ENCODE data around the gene COL18A1. TPM values are rescaled to one million over a fixed set of nuclear protein-coding genes. Genes with fewer than 3 reads are reported as not detected.
"Not testable (repeated sequence)": the region's sequence is repeated elsewhere in the genome, so short reads cannot be mapped to it uniquely, and the experiment has no call there.

Gene COL18A1
- total RNA-seq, 1 donor from 2014 or later, result 1,391 TPM

- no peak for DNase-seq (ENCODE audit: extremely low read depth, low read depth, low spot score)
Measured at GRCh38 chr21:45550522-45551210, 145.7 kb downstream of the COL18A1 start.

- DNase-seq (ENCODE audit: extremely low read depth, low read depth, low spot score), result peak; percentile 85
Measured at GRCh38 chr21:45551316-45551715, 146.4 kb downstream of the COL18A1 start.

DNA sequence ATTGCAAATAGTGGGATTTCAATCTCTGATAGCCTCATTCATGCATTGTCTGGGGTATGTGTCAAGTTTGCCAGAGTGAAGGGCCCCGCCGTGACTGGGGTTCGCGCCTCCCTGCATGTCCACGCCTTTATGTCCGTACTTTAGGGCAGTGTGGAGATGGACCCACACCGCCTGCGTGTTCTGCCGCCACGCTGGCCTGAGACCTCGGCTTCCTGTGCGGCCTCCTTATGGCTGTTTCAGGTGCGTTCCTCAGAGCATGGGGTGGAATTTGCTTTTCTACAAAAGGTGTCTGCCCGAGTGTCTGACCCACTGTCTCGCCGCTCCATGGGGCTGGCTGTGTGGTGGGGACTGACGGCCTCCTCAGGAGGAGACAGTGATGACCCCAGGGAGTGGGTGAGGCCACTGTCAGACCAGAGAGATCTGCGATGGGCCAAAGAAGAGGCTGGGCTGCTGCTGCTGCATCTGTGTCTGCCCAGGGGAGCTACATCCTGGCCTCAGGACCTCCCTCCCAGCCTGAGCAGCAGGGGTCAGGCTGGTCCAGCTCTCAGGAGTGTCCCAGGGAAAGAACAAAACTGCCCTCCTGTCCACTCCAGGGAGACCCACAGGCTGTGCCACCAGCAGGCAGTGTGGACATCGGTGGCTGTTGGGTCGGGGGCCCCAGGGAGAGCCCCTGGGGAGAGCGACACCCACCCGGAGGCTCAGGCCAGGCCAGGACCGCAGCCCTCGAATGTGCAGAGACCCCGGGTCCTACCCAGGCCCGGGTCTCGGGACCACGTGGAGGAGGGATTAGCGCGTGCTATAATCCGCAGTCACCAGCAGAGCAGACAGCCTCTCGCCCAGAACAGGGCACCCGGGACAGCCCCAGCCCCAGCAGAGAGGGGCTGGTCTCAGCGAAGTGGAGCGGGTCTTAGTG, 147.1 kb downstream of the COL18A1 start:
- no peak for DNase-seq (ENCODE audit: extremely low read depth, low read depth, low spot score)

GRCh38 chr21:45552696-45553391, 147.9 kb downstream of the COL18A1 start:
- no peak for DNase-seq (ENCODE audit: extremely low read depth, low read depth, low spot score)

DNA sequence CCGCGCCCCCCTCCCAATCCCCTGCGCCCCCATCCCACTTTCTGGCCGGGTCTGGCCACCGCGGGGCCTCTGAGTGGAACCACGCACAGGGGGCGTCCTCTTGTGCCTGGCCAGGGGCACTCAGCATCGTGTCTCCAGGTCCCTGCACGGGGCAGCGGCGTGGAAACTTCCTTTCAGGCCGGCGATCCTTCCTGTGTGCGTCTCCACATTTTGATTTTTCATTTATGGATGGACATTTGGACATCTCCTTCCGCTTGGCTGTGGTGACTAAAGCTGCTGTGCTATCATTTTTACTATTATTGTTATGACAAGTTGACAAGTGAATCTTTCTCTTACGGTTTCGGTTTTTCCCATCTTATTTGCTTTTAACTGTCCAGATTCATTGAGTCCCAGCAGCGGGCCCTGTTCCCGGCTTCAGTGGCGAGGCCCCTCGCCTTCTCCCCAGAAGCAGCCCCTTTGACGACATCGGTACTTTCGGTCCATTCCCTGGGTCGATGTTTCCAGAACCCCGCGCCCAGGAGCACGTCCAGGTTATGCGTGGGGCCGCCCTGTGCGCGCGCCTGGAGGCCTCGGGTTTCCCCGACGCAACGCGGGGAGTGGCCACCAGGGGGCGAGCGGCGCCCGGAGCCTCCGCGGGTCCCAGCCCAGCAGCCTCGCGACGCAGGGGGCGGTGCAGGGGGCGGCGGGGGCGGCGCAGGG, 149.7 kb downstream of the COL18A1 start:
- DNase-seq (ENCODE audit: extremely low read depth, low read depth, low spot score), result no peak

DNA sequence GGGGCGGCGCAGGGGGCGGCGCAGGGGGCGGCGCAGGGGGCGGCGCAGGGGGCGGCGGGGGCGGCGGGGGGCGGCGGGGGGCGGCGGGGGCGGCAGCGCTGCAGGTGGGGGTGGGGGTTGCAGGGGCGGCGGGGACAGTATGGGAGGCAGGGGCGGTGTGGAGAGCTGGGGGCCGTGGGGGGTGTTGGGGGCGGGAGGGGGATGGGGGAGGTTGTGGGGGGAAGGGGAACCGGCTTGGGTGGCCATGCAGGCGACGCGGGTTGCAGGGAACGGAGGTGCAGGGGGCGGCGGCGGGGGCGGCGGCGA, 150.2 kb downstream of the COL18A1 start:
- no peak for DNase-seq (ENCODE audit: extremely low read depth, low read depth, low spot score)

GRCh38 chr21:45555557-45556301, 150.8 kb downstream of the COL18A1 start:
- no peak for DNase-seq (ENCODE audit: extremely low read depth, low read depth, low spot score)

DNA sequence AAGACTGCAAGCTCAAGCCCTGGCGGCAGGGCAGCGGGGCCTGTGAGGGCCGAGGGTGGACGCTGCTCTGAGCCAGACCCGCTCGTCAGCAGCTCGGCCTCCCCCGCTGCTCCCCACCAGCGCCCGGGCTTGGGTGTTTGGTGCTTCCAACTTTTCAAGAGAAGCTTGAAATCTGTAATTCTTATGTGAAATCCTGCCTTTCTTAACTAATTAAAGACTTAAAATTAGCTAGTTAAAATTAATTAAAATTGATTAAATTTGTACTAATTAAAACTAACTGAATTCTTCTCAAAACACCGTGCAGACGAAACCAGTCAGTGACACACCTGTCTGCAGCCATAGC, 151.3 kb downstream of the COL18A1 start:
- no peak for DNase-seq (ENCODE audit: extremely low read depth, low read depth, low spot score)

DNA sequence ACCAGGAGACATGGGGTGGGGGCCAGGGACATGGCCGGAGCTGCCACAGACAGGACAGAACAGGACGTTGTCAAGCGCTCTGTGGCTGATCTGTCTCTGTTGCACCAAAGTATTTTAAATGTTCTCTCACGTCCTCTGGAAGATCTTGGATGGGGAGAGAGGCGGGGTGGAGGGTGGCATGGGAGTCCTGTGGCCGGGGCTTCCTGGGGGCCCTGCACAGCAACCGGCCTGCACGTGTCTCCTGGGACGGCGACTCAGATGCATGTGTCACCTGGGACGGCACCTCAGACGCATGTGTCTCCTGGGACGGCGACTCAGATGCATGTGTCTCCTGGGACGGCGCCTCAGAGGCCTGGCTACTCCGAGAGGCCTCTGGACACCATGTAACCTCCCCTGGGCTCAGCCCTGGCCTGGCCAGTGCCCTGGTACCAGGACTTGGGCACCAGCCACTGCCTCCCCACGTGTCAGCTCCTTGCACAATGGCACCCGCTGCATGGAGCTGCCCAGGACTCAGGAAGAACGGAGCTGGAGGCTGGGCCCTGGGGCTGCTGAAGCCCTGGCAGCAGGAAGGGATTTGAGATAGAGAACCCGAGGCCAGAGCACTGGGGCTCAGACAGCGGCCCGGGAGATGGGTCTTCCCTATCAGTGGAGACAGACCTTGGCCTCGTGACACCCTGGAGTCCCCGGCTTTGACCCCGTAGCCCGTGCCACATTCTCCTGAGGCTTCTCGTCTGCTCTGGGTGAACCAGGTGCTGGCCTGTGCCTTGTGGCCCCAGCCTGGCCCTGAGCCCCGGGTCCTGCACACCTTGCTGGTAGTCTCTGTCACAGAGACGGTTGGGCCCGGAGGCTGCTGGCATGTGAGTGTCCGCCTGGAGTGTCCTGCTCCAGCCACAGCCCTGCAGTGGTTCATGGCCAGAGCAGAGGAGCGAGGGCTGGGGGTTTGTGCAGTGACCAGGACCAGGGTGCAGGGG, 152.0 kb downstream of the COL18A1 start:
- DNase-seq (ENCODE audit: extremely low read depth, low read depth, low spot score), result no peak

DNA sequence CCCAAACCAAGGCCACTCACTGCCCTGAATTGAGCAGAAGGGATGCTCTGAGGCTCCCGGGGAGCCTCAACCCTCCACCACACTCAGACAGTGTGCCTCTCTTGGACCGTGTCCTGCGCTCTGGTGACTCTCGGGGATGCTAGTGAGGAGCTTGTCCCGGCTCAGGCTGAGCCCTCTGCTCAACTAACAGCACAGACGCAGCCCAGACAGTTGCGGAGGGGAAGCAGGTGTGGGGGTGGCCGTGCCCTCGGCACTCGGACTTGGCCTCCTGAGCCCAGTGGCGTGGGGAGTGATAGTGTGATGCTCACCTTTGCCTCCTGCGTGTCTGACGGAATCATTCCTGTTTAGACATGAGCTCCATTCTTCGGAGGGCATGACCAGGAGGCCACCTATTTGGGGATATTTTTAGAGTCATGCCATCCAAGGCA, 152.7 kb downstream of the COL18A1 start:
- no peak for DNase-seq (ENCODE audit: extremely low read depth, low read depth, low spot score)

DNA sequence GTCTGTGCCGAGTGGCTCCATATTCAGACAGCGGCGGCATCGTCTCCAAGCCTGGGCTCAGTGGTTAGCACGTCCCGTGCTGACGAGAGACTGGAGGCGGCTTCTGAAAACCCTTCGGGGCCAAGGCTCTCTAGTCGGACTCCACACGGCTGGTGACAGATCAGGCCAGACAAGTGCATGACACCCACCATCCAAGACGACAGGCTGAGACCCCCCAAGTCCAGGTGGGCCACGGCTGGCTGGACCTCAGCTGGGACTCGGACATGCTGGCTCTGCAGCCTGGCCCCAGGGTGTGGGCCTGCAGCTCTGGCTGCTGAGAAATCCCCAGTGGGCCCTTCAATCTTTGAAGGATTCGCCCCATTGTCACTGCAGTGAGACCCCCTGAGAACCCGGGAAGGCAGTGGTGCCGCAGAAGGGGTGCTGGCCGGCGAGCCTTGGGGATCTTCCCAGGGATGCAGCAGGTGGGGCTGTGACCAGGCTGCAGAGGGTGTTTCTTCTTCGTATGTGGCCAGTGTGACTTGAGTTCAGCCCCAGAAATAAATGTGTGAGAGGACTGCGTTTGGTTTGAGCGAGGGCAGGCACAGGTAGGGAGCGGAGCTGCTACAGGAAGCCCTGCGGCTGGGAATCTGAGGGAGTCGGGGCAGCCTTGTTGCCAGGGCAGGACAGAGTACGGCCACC, 153.2 kb downstream of the COL18A1 start:
- DNase-seq (ENCODE audit: extremely low read depth, low read depth, low spot score), result no peak

GRCh38 chr21:45559216-45560105, 154.5 kb downstream of the COL18A1 start:
- no peak for DNase-seq (ENCODE audit: extremely low read depth, low read depth, low spot score)

DNA sequence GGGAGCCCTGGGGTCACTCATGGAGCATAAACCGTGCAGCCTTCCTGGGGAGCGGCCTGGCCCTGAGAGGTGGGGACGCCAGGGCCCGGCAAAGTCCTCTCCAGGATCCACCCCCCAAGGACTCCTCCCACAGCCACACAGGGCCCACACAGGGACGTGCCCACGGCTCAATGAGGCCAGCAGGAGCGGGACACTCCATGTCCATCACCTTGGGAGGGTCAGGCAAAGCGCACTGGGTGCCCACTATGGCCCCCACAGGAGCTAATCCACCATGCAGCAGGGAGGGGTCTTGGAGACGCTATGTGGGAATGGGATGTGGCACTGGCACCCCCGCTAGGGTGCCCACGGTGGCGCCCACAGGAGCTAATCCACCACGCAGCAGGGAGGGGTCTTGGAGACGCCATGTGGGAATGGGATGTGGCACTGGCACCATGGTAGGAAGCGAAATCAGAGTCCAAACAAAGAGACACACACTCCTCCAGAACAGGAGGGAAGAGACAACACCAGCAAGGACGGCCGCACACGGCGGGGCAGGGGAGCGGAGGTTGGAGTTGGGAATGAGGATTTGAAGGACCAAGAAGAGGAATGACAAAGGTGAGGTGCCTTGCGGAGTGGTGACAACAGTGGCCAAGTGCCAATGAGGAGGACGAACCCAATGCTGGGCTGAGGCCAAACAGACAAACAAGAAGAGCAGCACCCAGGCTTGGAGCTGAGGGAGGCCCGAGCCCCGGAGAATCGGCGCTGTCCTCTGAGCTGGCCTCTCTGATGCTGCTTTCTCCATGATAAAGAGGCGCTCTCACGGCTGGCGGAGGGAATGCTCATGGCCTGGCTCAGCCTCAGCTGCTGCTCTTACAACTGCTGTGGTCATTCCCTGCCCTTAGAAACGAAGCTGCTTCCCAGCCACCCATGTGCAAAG, 155.4 kb downstream of the COL18A1 start:
- no peak for DNase-seq (ENCODE audit: extremely low read depth, low read depth, low spot score)

GRCh38 chr21:45561241-45561640, 156.3 kb downstream of the COL18A1 start:
- not testable (repeated sequence) for DNase-seq (ENCODE audit: extremely low read depth, low read depth, low spot score)

DNA sequence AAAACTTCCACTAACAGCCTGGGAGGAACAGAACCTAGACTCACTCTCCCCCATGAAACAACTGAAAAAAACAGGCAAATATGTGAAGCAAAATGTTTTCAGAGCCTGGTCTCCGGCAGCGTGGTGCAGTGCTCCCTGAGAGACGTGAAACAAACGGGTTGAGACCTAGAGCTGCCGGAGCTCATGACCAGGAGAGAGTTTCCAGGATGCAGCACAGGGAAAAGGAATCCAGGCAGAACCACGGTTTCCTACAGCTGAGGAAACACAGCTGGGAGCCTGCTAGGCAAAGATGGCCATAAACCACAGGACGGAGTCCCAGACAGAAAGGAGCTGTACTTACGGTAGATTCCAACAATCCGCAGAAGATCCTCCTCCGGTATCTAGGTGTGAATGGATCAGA, 157.4 kb downstream of the COL18A1 start:
- no peak for DNase-seq (ENCODE audit: extremely low read depth, low read depth, low spot score)

DNA sequence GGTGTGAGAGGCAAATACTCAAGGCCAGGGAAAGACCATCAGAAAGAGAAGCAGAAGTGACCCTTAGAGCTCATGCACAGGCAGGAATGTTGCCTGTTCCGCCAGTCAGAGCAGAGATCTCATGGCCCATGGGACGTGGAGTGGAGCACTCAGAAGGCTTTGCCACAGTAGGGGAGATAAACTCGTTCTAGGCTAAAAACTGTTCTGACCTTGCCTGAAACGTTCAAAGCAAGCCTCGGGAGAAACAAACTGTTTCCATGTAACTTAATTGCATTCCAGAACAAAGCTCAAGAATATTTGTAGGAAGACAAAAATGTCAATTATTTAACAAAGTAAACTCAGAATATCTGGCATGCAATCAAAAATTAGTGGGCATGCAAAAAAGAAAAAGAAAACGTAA, 158.0 kb downstream of the COL18A1 start:
- DNase-seq (ENCODE audit: extremely low read depth, low read depth, low spot score), result no peak

Measured in glomerular endothelial cell (primary cell).